GM12878 (cell line): ENCODE data around the gene SPINK1. TPM values are rescaled to one million over a fixed set of nuclear protein-coding genes. Genes with fewer than 3 reads are reported as not detected.

Experiments used
- ATAC-seq: fragments of 200-7000 bp; cut with Tn5 transposase; 3 replicates; pipeline ENCODE4 v1.9.1; 2020; ENCODE audit warnings: mild to moderate bottlenecking, moderate library complexity
- BruUV-seq: library from RNA; stranded (reverse); fragments of 400-500 nt; replicated peaks from 2 replicates; lab custom pipeline; 2021; lab: Mats Ljungman, UMichigan
- CTCF ChIA-PET: fragments of 300-600 bp; sonication (Branson Sonifier 250); formaldehyde crosslinking; extraction: SDS; loops from one replicate; lab custom pipeline; 2021; ENCODE audit warnings: inconsistent platforms; lab: Yijun Ruan, JAX
- POLR2A ChIA-PET: fragments of 350-600 bp; formaldehyde crosslinking; extraction: SDS; loops from one replicate; lab custom pipeline; 2021; ENCODE audit warnings: inconsistent platforms; lab: Charles Lee
- RAD21 ChIA-PET: fragments of 300-600 bp; sonication (Branson Sonifier 250); formaldehyde crosslinking; loops from one replicate; lab custom pipeline; 2023; ENCODE audit warnings: antibody characterized with exemption; ENCODE audit not compliant: unreplicated experiment; lab: Charles Lee
- SMC1A ChIA-PET: fragments of 300-600 bp; sonication (Branson Sonifier 250); formaldehyde crosslinking; loops from one replicate; lab custom pipeline; 2023; ENCODE audit not compliant: unreplicated experiment, uncharacterized antibody; lab: Charles Lee
- DNase-seq: peaks from one replicate; pipeline ENCODE4 v3.0.0-alpha.2; 2011; ENCODE audit warnings: low read depth, low spot score
- FAIRE-seq: peaks from 3 replicates; lab custom pipeline; 2011; peaks lifted over from hg19 to GRCh38; lab: Jason Lieb, UNC
- H2AFZ ChIP-seq: 2 replicates; pipeline ENCODE4 v1.6.0; 2011; ENCODE audit warnings: low read depth, low read length, control low read depth; ENCODE audit not compliant: control insufficient read depth
- H3K27ac ChIP-seq: 2 replicates; pipeline ENCODE4 v1.5.1; 2011; ENCODE audit warnings: control low read depth; ENCODE audit not compliant: control insufficient read depth, insufficient read depth
- H3K27me3 ChIP-seq, 2 experiments: replicated peaks in 1 of 2; 2 replicates each; pipeline versions ENCODE4 v1.6.0 to v1.6.1; 2011; ENCODE audit warnings: low read length in 1 of 2; ENCODE audit not compliant: control insufficient read depth in 2 of 2, insufficient read depth in 2 of 2
- H3K36me3 ChIP-seq, 2 experiments: 2 replicates each; pipeline ENCODE4 v1.5.1; 2011; ENCODE audit warnings: low read length in 1 of 2; ENCODE audit not compliant: control insufficient read depth in 2 of 2, insufficient read depth in 2 of 2
- H3K4me1 ChIP-seq: 2 replicates; pipeline ENCODE4 v1.6.1; 2011; ENCODE audit warnings: mild to moderate bottlenecking, low read length, moderate library complexity, mixed read lengths; ENCODE audit not compliant: control insufficient read depth, insufficient read depth
- H3K4me2 ChIP-seq: 2 replicates; pipeline ENCODE4 v1.6.0; 2011; ENCODE audit warnings: control low read depth; ENCODE audit not compliant: control insufficient read depth, insufficient read depth
- H3K4me3 ChIP-seq: fragments of 200-600 bp; sonication (generic); 2 replicates; pipeline ENCODE4 v1.5.1; 2016
- H3K79me2 ChIP-seq: 2 replicates; pipeline ENCODE4 v1.6.0; 2011; ENCODE audit warnings: low read length; ENCODE audit not compliant: control insufficient read depth, insufficient read depth
- H3K9ac ChIP-seq: 2 replicates; pipeline ENCODE4 v1.8.0; 2011; ENCODE audit warnings: low read length, control low read depth, mixed read lengths; ENCODE audit not compliant: control insufficient read depth, insufficient read depth
- H3K9me3 ChIP-seq: replicated peaks from 3 replicates; pipeline ENCODE4 v1.5.1; 2011; ENCODE audit warnings: mild to moderate bottlenecking, low read length; ENCODE audit not compliant: control insufficient read depth, insufficient read depth
- H4K20me1 ChIP-seq: 2 replicates; pipeline ENCODE4 v1.6.0; 2011; ENCODE audit not compliant: control insufficient read depth, insufficient read depth
- CREB1 ChIP-seq: IDR thresholded peaks from 2 replicates; pipeline ENCODE4 v1.6.1; 2012; ENCODE audit warnings: low read depth, mild to moderate bottlenecking, inconsistent platforms
- DPF2 ChIP-seq: fragments of 450-650 bp; IDR thresholded peaks from 2 replicates; pipeline ENCODE4 v1.6.1; 2017; ENCODE audit warnings: mild to moderate bottlenecking
- RAD51 ChIP-seq: fragments of 450-650 bp; IDR thresholded peaks from 2 replicates; pipeline ENCODE4 v1.6.1; 2016; ENCODE audit warnings: moderate library complexity, mild to moderate bottlenecking, inconsistent platforms
- SIX5 ChIP-seq: IDR thresholded peaks from 2 replicates; pipeline ENCODE4 v1.6.1; 2011; ENCODE audit warnings: mild to moderate bottlenecking, low read depth, low read length, moderate library complexity; ENCODE audit not compliant: severe bottlenecking
- SUPT20H ChIP-seq: IDR thresholded peaks from 2 replicates; pipeline ENCODE4 v1.6.1; 2011; ENCODE audit warnings: low read depth, mild to moderate bottlenecking, low read length, moderate library complexity, borderline replicate concordance; ENCODE audit not compliant: control insufficient read depth
- ZNF384 ChIP-seq: IDR thresholded peaks from 2 replicates; pipeline ENCODE4 v1.6.1; 2012; ENCODE audit warnings: low read depth, mild to moderate bottlenecking, low read length, improper control_type of control experiment, borderline replicate concordance
- WGBS: methylation state at CpG from one replicate; pipeline ENCODE4 v1.1.6; 2016; ENCODE audit warnings: low lambda C conversion rate; ENCODE audit not compliant: insufficient replicate concordance, insufficient coverage; ENCODE audit errors: missing lambda C conversion rate; 5-methylcytosine and 5-hydroxymethylcytosine counted together
- in situ Hi-C: fragments of 300-500 bp; cut with MboI; formaldehyde crosslinking; loops from 9 replicates; pipeline ENCODE4 v1.14.3; 2018; ENCODE audit warnings: mixed read lengths
- intact Hi-C: fragments of 100-400 bp; cut with micrococcal nuclease; formaldehyde crosslinking; loops from one replicate; pipeline ENCODE4 v1.14.2; 2022; ENCODE audit not compliant: unreplicated experiment
- polyA plus RNA-seq, 11 experiments: library from polyadenylated mRNA; depleted of rRNA in 4 of 11; unstranded in 6 of 11; stranded (reverse) in 5 of 11; fragments of >200 nt; fragmentation: Nextera tagmentation in 4 of 11; fragmentation: Illumina TruSeq in 1 of 11; extraction: Ambion mirVana in 4 of 11; extraction: Trizol in 1 of 11; gene quantifications; 1 replicate in 1 of 11; 2 replicates in 10 of 11; pipeline versions ENCODE4 v1.2.1 to v1.2.3, GENCODE V29; 2011 to 2016; ENCODE audit warnings: inconsistent platforms in 2 of 11, missing spikeins in 2 of 11, low read depth in 1 of 11
- total RNA-seq, 4 experiments: library from RNA; depleted of rRNA in 3 of 4; stranded (reverse); fragments of >200 nt in 3 of 4; fragmentation: Illumina TruSeq in 1 of 4; extraction: Trizol in 1 of 4; gene quantifications; 2 replicates each; pipeline versions ENCODE4 v1.2.1 to v1.2.3, GENCODE V29; 2013 to 2021
- TF ChIP-seq, protein P1 (sequence below): IDR thresholded peaks from 2 replicates; pipeline ENCODE4 v1.6.1; 2012; ENCODE audit warnings: improper control_type of control experiment, low read depth, low read length; ENCODE audit not compliant: insufficient replicate concordance
- TF ChIP-seq, protein P2 (sequence below): IDR thresholded peaks from 2 replicates; pipeline ENCODE4 v1.6.1; 2012; ENCODE audit warnings: low read length, inconsistent platforms
- TF ChIP-seq, protein P3 (sequence below): fragments of 450-650 bp; IDR thresholded peaks from 2 replicates; pipeline ENCODE4 v1.6.1; 2016; ENCODE audit warnings: mild to moderate bottlenecking
- TF ChIP-seq, protein P4 (sequence below): fragments of 450-650 bp; formaldehyde crosslinking; IDR thresholded peaks from 2 replicates; pipeline ENCODE4 v1.5.0; 2022; ENCODE audit warnings: mild to moderate bottlenecking, missing genetic modification characterization

Gene SPINK1
- total and polyA plus RNA-seq, 10 of the 15 experiments (the other 5 are each of a cell fraction or from before 2014, with no cell fraction given) = 3.6 TPM; not detected in 9

DNA sequence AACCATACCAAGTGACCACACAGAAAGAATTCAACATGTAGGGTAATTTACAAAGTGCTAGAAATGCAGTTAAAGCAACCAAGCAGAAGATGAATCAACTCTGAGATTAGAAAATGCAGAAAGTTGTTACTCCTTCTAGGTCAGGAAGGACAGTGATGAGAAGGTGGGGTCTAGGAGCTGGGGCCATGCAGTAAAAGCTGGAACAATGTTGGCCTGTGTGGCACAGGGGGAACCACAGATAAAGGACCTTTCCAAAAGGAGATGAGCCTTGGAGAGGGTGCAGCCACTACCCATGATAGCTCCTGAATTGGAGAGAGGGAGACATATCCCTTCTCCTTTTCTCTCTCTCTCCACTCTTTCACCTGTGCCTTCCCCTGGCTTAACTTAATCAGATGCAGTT, 44.7 kb upstream of the SPINK1 start (continued):
- TF ChIP-seq, protein P1, sequence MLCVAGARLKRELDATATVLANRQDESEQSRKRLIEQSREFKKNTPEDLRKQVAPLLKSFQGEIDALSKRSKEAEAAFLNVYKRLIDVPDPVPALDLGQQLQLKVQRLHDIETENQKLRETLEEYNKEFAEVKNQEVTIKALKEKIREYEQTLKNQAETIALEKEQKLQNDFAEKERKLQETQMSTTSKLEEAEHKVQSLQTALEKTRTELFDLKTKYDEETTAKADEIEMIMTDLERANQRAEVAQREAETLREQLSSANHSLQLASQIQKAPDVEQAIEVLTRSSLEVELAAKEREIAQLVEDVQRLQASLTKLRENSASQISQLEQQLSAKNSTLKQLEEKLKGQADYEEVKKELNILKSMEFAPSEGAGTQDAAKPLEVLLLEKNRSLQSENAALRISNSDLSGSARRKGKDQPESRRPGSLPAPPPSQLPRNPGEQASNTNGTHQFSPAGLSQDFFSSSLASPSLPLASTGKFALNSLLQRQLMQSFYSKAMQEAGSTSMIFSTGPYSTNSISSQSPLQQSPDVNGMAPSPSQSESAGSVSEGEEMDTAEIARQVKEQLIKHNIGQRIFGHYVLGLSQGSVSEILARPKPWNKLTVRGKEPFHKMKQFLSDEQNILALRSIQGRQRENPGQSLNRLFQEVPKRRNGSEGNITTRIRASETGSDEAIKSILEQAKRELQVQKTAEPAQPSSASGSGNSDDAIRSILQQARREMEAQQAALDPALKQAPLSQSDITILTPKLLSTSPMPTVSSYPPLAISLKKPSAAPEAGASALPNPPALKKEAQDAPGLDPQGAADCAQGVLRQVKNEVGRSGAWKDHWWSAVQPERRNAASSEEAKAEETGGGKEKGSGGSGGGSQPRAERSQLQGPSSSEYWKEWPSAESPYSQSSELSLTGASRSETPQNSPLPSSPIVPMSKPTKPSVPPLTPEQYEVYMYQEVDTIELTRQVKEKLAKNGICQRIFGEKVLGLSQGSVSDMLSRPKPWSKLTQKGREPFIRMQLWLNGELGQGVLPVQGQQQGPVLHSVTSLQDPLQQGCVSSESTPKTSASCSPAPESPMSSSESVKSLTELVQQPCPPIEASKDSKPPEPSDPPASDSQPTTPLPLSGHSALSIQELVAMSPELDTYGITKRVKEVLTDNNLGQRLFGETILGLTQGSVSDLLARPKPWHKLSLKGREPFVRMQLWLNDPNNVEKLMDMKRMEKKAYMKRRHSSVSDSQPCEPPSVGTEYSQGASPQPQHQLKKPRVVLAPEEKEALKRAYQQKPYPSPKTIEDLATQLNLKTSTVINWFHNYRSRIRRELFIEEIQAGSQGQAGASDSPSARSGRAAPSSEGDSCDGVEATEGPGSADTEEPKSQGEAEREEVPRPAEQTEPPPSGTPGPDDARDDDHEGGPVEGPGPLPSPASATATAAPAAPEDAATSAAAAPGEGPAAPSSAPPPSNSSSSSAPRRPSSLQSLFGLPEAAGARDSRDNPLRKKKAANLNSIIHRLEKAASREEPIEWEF = no peak
- TF ChIP-seq RAD51 (no peak), SUPT20H (no peak), ZNF384 (no peak), DPF2 (no peak)

- ChIA-PET CTCF (interaction anchor here (0.9 kb wide), 1 partner anchor 43 kb away, joined by 3 read pairs; the partner anchor contains the start of gene SPINK1), RAD21 (no interaction called here), SMC1A (no interaction called here), POLR2A (interaction anchor here (0.6 kb wide), 1 partner anchor 167 kb away, joined by 3 read pairs; no protein-coding TSS in a partner anchor)
- no peaks in the 10 kb centered on the region for H3K4me1 ChIP-seq
- no peak overlapping the region for H2AFZ ChIP-seq
- FAIRE-seq (no peak), DNase-seq (no peak), ATAC-seq (no peak)
- no peak overlapping the region for H3K4me3 ChIP-seq
- H3K36me3 ChIP-seq = no peaks in the 10 kb centered on the region
- no peak overlapping the region for H3K9ac ChIP-seq
- intact Hi-C loops = no loop called here
- H3K27me3 ChIP-seq = peaks cover 0 to 3% of the 10 kb centered on the region in 2 experiments; a peak in 1 of 4 replicates
- no peaks in the 10 kb centered on the region for H3K9me3 ChIP-seq
- BruUV-seq = no TSS peak
- H3K4me2 ChIP-seq = no peak overlapping the region
- 2% methylated on average over 3 of the region's 3 CpGs for WGBS
- no peak overlapping the region for H3K27ac ChIP-seq
- H4K20me1 ChIP-seq = no peaks in the 10 kb centered on the region
- in situ Hi-C loops = no loop called here
- no peaks in the 10 kb centered on the region for H3K79me2 ChIP-seq
- TF ChIP-seq CREB1 (no peak), SIX5 (no peak), RAD51 (no peak)
- TF ChIP-seq, protein P2, sequence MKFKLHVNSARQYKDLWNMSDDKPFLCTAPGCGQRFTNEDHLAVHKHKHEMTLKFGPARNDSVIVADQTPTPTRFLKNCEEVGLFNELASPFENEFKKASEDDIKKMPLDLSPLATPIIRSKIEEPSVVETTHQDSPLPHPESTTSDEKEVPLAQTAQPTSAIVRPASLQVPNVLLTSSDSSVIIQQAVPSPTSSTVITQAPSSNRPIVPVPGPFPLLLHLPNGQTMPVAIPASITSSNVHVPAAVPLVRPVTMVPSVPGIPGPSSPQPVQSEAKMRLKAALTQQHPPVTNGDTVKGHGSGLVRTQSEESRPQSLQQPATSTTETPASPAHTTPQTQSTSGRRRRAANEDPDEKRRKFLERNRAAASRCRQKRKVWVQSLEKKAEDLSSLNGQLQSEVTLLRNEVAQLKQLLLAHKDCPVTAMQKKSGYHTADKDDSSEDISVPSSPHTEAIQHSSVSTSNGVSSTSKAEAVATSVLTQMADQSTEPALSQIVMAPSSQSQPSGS = no peak
- TF ChIP-seq, protein P3, sequence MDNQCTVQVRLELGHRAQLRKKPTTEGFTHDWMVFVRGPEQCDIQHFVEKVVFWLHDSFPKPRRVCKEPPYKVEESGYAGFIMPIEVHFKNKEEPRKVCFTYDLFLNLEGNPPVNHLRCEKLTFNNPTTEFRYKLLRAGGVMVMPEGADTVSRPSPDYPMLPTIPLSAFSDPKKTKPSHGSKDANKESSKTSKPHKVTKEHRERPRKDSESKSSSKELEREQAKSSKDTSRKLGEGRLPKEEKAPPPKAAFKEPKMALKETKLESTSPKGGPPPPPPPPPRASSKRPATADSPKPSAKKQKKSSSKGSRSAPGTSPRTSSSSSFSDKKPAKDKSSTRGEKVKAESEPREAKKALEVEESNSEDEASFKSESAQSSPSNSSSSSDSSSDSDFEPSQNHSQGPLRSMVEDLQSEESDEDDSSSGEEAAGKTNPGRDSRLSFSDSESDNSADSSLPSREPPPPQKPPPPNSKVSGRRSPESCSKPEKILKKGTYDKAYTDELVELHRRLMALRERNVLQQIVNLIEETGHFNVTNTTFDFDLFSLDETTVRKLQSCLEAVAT = no peak
- TF ChIP-seq, protein P4, sequence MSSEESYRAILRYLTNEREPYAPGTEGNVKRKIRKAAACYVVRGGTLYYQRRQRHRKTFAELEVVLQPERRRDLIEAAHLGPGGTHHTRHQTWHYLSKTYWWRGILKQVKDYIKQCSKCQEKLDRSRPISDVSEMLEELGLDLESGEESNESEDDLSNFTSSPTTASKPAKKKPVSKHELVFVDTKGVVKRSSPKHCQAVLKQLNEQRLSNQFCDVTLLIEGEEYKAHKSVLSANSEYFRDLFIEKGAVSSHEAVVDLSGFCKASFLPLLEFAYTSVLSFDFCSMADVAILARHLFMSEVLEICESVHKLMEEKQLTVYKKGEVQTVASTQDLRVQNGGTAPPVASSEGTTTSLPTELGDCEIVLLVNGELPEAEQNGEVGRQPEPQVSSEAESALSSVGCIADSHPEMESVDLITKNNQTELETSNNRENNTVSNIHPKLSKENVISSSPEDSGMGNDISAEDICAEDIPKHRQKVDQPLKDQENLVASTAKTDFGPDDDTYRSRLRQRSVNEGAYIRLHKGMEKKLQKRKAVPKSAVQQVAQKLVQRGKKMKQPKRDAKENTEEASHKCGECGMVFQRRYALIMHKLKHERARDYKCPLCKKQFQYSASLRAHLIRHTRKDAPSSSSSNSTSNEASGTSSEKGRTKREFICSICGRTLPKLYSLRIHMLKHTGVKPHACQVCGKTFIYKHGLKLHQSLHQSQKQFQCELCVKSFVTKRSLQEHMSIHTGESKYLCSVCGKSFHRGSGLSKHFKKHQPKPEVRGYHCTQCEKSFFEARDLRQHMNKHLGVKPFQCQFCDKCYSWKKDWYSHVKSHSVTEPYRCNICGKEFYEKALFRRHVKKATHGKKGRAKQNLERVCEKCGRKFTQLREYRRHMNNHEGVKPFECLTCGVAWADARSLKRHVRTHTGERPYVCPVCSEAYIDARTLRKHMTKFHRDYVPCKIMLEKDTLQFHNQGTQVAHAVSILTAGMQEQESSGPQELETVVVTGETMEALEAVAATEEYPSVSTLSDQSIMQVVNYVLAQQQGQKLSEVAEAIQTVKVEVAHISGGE (CRISPR knock-in tag) = no peak
These were observed 43.5 kb upstream of the SPINK1 start for GRCh38 chr5:147874910-147875367.
